GM18951 (cell line): ENCODE results near the gene FAM120B.

Source experiments
- POLR2A ChIP-seq: IDR thresholded peaks from 4 replicates; pipeline ENCODE4 v1.6.1; 2011; ENCODE audit warnings: mild to moderate bottlenecking; ENCODE audit not compliant: insufficient read length, insufficient read depth; ENCODE audit errors: extremely low read depth
- in situ Hi-C: fragments of 300-500 bp; cut with MboI; formaldehyde crosslinking; loops from one replicate; pipeline ENCODE4 v1.12.0; 2022; ENCODE audit warnings: low sequenced_read_pairs, mixed read lengths, inconsistent platforms; ENCODE audit not compliant: unreplicated experiment

The FAM120B gene

DNA sequence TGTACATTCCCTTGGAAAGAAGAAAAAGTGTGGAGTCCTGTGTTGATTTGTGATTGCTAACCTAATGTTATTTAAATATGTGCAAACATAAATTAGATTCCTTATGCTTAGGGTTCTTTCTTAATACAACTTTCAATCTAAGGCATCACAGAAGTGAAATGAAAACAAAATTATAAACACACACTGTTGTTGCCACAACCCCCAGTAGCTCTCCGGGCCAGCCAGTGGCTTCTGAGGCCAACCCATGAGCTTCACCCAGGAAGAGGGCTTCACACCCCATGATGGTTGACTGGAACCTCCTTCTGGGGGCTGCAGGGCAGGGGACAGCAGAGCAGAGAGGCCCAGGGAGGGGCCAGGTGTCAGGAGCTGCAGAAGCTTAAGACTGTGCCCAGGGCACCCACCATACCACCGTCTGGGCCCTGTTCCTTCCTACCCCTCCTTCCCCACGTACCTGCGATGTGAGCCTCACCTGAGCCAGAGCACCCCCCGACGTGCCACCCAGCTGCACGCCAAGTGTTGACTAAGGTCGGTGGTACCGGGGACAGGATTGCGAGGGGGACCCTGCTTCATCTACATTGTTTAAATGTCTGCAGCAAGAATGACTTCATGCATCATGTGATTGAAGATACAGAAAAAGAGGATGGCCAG lies 110.5 kb downstream of the FAM120B start:
- TF ChIP-seq POLR2A, result no peak
- in situ Hi-C loops, result no loop called here

DNA sequence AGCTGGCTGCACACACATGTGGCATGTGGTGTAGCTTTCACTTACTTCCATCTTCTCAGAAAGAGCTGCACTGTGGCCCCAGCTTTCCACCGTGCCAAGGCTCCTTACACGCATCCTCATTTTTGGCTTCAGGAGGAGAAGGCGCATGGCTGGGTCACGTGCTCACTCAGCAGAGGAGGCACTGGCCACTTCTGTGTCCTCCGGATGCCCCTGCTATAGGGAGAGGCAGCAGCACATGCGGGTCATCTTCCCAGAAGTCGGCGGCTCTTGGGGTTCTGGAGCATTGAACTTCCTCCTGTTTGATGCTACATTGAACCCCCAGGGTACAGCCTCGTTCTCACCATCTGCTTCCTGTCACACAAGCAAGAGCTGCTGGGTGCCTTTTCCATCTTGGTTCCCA lies 111.3 kb downstream of the FAM120B start:
- TF ChIP-seq POLR2A, result no peak
- in situ Hi-C loops, result no loop called here

GRCh38 chr6:170420283-170420682 lies 113.7 kb downstream of the FAM120B start:
- no peak for TF ChIP-seq POLR2A
- in situ Hi-C loops, result no loop called here

DNA sequence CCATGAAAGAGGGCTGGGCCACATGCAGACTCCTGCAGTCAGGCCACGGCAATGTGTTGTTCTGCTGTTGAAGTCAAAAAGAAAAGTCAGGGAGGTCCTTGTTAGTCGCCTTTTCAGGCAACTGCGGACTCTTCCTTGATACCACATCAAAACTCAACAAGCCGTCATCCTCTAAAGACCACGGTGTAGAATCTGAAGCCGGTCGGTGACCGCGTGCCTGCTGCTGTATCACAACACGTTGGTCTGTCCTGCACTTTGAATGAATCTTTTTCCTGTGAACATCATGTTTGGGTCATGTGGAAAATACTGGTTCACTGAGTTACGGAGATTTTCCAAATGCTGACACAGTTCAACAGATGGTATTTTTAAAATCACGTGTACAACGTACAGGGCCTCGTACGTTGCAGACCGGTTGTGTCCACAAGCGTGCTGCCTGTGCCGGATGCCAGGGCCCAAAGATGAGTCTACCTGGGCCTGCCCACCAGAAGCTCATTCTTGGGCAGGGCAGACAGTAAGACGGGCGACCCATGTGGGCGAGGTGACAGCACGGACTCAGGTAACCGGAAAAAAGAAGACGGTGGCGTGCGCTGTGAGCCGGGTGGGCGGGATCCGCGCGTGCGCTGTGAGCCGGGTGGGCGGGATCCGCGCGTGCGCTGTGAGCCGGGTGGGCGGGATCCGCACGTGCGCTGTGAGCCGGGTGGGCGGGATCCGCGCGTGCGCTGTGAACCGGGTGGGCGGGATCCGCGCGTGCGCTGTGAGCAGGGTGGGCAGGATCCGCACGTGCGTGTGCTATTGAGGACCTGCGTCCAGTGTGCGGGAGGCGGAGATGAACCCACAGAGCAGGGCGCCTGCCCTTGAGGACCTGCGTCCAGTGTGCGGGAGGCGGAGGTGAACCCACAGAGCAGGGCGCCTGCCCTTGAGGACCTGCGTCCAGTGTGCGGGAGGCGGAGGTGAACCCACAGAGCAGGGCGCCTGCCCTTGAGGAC lies 114.5 kb downstream of the FAM120B start:
- in situ Hi-C loops, result no loop called here
- no peak for TF ChIP-seq POLR2A

DNA sequence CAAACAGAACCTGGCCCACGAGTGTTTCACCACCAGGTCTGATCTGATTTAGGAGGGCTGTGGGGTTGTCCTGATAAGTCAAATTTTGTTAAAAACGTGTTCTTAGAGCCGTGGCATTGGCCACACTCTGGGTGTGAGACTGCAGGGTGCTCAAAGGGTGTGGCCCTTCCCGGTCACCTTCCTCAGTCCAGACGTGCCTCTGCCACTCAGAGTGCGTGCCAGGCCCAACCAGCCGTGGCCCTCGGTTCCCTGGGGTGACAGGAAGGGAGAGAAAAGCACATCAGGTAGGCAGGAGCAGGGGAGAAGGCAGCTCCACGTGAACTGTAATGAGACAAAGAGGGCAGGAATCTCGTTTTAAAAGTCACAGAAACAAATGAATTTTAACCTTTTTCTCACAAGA lies 115.4 kb downstream of the FAM120B start:
- no peak for TF ChIP-seq POLR2A
- in situ Hi-C loops, result no loop called here

- TF ChIP-seq POLR2A, result no peak
- in situ Hi-C loops, result no loop called here
These were observed 116.5 kb downstream of the FAM120B start for GRCh38 chr6:170423030-170423429.

- in situ Hi-C loops, result no loop called here
- TF ChIP-seq POLR2A, result no peak
These were observed 117.5 kb downstream of the FAM120B start for GRCh38 chr6:170423814-170424603.

GRCh38 chr6:170424604-170425126 lies 118.1 kb downstream of the FAM120B start:
- in situ Hi-C loops, result no loop called here
- no peak for TF ChIP-seq POLR2A

DNA sequence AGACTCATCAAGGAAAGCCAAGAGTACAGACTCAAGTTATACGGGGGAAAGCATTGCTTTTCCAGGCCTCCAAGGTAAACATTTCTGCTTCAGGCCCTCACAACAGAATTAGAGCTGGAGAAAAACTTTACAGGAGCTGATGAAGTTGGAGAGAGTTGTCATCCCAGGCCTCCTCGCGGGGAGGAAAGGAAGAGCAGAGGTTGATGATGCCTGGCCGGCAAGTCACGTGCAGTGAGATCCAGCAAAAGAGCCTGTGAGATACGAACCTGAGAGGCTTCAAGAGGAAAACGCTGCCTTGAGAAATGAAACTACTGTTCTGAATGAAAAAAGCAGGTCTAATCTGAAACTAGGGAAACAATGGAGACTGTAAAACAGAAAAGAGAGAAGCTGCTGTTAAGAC lies 122.9 kb downstream of the FAM120B start:
- in situ Hi-C loops, result no loop called here
- TF ChIP-seq POLR2A, result no peak

GRCh38 chr6:170433163-170434116 lies 126.9 kb downstream of the FAM120B start:
- in situ Hi-C loops, result no loop called here
- TF ChIP-seq POLR2A, result no peak

DNA sequence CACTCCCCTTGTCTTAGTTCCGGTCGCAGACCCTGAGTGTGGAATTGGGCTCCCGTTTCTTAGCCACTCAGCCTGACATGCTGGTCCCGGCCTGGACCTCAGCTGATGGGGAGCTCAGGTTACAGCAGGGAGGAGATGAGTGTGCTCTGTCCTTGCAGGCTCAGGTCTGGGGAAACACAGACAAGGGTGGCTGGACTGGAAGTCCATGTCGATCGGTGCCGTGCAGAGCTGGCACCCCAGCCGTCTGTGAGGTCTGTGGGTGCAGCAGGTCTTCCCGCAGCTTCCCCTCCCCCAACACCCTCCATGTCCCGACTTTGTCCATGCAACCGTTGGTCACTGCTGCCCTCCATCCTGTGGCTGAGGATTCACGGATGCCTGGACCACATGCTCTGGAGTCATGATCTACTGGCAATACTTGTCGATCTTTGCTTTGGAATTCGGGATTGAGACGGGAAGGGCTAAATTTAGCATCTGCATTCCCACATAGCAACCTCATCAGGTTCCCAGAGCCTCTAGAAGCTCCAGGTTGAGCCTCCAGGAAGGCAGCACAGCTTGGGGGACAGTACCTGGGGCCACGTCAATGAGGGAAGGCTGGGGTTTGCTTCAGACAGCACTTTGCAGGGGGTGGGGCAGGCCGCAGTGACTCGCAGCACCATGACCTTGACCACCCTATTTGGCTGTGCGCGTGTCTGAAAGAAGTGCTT lies 127.7 kb downstream of the FAM120B start:
- TF ChIP-seq POLR2A, result no peak
- in situ Hi-C loops, result no loop called here

GRCh38 chr6:170434821-170435155 lies 128.2 kb downstream of the FAM120B start:
- TF ChIP-seq POLR2A, result no peak
- in situ Hi-C loops, result no loop called here

- no peak for TF ChIP-seq POLR2A
- in situ Hi-C loops, result no loop called here
These were observed 129.2 kb downstream of the FAM120B start for GRCh38 chr6:170435766-170436165.
